HEK293 (cell line): ENCODE data around the gene PAK6.

ENCODE experiments used
- BCL6B ChIP-seq: fragments of 450-650 bp; formaldehyde crosslinking; IDR thresholded peaks from 2 replicates; pipeline ENCODE4 v1.5.1; 2017; ENCODE audit warnings: missing biosample characterization, missing genetic modification characterization
- ELK4 ChIP-seq: IDR thresholded peaks from 2 replicates; pipeline ENCODE4 v1.6.1; 2011; ENCODE audit warnings: mild to moderate bottlenecking, low read depth, low read length, borderline replicate concordance
- FEZF1 ChIP-seq: fragments of 450-650 bp; formaldehyde crosslinking; IDR thresholded peaks from 2 replicates; pipeline ENCODE4 v1.5.1; 2016; ENCODE audit warnings: missing biosample characterization, missing genetic modification characterization
- HOXD13 ChIP-seq: sonication (generic); formaldehyde crosslinking; IDR thresholded peaks from 2 replicates; pipeline ENCODE4 v1.8.0; 2022; ENCODE audit warnings: missing genetic modification reagents, borderline replicate concordance
- KLF7 ChIP-seq: fragments of 450-650 bp; formaldehyde crosslinking; IDR thresholded peaks from 2 replicates; pipeline ENCODE4 v1.5.1; 2016; ENCODE audit warnings: missing biosample characterization, missing genetic modification characterization, borderline replicate concordance
- MEIS1 ChIP-seq: sonication (generic); formaldehyde crosslinking; IDR thresholded peaks from 2 replicates; pipeline ENCODE4 v1.8.1; 2022; ENCODE audit warnings: missing genetic modification reagents, mild to moderate bottlenecking, borderline replicate concordance
- SALL2 ChIP-seq: fragments of 450-650 bp; formaldehyde crosslinking; IDR thresholded peaks from 2 replicates; pipeline ENCODE4 v1.5.0; 2017; ENCODE audit warnings: missing biosample characterization, mild to moderate bottlenecking, missing genetic modification characterization, borderline replicate concordance
- SETDB1 ChIP-seq: IDR thresholded peaks from one replicate; pipeline ENCODE4 v1.6.1; 2017; ENCODE audit warnings: mild to moderate bottlenecking, low read length, moderate library complexity, mixed read lengths; ENCODE audit not compliant: insufficient read length
- SP2 ChIP-seq: fragments of 450-650 bp; formaldehyde crosslinking; IDR thresholded peaks from 2 replicates; pipeline ENCODE4 v1.5.1; 2016; ENCODE audit warnings: missing biosample characterization, missing genetic modification characterization
- ZBTB6 ChIP-seq: fragments of 450-650 bp; formaldehyde crosslinking; IDR thresholded peaks from 2 replicates; pipeline ENCODE4 v1.5.1; 2017; ENCODE audit warnings: missing biosample characterization, missing genetic modification characterization
- ZNF112 ChIP-seq: fragments of 450-650 bp; formaldehyde crosslinking; IDR thresholded peaks from 2 replicates; pipeline ENCODE4 v1.5.0; 2017; ENCODE audit warnings: missing biosample characterization, missing genetic modification characterization
- ZNF114 ChIP-seq: fragments of 450-650 bp; formaldehyde crosslinking; IDR thresholded peaks from 2 replicates; pipeline ENCODE4 v1.5.0; 2017; ENCODE audit warnings: missing biosample characterization, missing genetic modification characterization
- ZNF121 ChIP-seq: fragments of 450-650 bp; formaldehyde crosslinking; IDR thresholded peaks from 2 replicates; pipeline ENCODE4 v1.5.1; 2016; ENCODE audit warnings: missing biosample characterization, missing genetic modification characterization
- ZNF146 ChIP-seq: fragments of 450-650 bp; formaldehyde crosslinking; IDR thresholded peaks from 2 replicates; pipeline ENCODE4 v1.5.1; 2016; ENCODE audit warnings: missing biosample characterization, missing genetic modification characterization
- ZNF148 ChIP-seq: fragments of 450-650 bp; formaldehyde crosslinking; IDR thresholded peaks from 2 replicates; pipeline ENCODE4 v1.5.0; 2017; ENCODE audit warnings: missing biosample characterization, missing genetic modification characterization, borderline replicate concordance
- ZNF169 ChIP-seq: fragments of 450-650 bp; formaldehyde crosslinking; IDR thresholded peaks from 2 replicates; pipeline ENCODE4 v1.5.1; 2016; ENCODE audit warnings: missing biosample characterization, missing genetic modification characterization
- ZNF202 ChIP-seq: fragments of 450-650 bp; formaldehyde crosslinking; IDR thresholded peaks from 2 replicates; pipeline ENCODE4 v1.5.1; 2016; ENCODE audit warnings: missing biosample characterization, missing genetic modification characterization, borderline replicate concordance
- ZNF211 ChIP-seq: fragments of 450-650 bp; formaldehyde crosslinking; IDR thresholded peaks from 2 replicates; pipeline ENCODE4 v1.5.1; 2016; ENCODE audit warnings: low read depth, missing biosample characterization, missing genetic modification characterization
- ZNF335 ChIP-seq: fragments of 450-650 bp; formaldehyde crosslinking; conservative IDR thresholded peaks from 2 replicates; pipeline ENCODE4 v1.5.1; 2016; ENCODE audit warnings: missing biosample characterization, missing genetic modification characterization
- ZNF341 ChIP-seq: fragments of 450-650 bp; formaldehyde crosslinking; IDR thresholded peaks from 2 replicates; pipeline ENCODE4; 2016; ENCODE audit warnings: low read depth, missing biosample characterization, missing genetic modification characterization
- ZNF354C ChIP-seq: fragments of 450-650 bp; formaldehyde crosslinking; IDR thresholded peaks from 2 replicates; pipeline ENCODE4 v1.5.1; 2016; ENCODE audit warnings: missing biosample characterization, missing genetic modification characterization, low read depth, borderline replicate concordance
- ZNF48 ChIP-seq: fragments of 450-650 bp; formaldehyde crosslinking; IDR thresholded peaks from 2 replicates; pipeline ENCODE4 v1.5.1; 2016; ENCODE audit warnings: missing biosample characterization, missing genetic modification characterization
- ZNF701 ChIP-seq: fragments of 450-650 bp; formaldehyde crosslinking; IDR thresholded peaks from 2 replicates; pipeline ENCODE4 v1.5.1; 2016; ENCODE audit warnings: missing biosample characterization, missing genetic modification characterization
- ZNF704 ChIP-seq: fragments of 450-650 bp; formaldehyde crosslinking; IDR thresholded peaks from 2 replicates; pipeline ENCODE4 v1.5.1; 2016; ENCODE audit warnings: missing biosample characterization, missing genetic modification characterization
- ZNF785 ChIP-seq: fragments of 450-650 bp; formaldehyde crosslinking; IDR thresholded peaks from 2 replicates; pipeline ENCODE4 v1.5.1; 2016; ENCODE audit warnings: missing biosample characterization, missing genetic modification characterization
- TF ChIP-seq, protein P1 (sequence below): fragments of 450-650 bp; formaldehyde crosslinking; IDR thresholded peaks from 2 replicates; pipeline ENCODE4 v1.5.1; 2016; ENCODE audit warnings: missing biosample characterization, missing genetic modification characterization
- TF ChIP-seq, protein P2 (sequence below): fragments of 450-650 bp; formaldehyde crosslinking; IDR thresholded peaks from 2 replicates; pipeline ENCODE4 v1.5.1; 2017; ENCODE audit warnings: missing biosample characterization, missing genetic modification characterization

PAK6 gene

GRCh38 chr15:40274350-40275274 lies 35.7 kb downstream of the PAK6 start (continued):
- TF ChIP-seq ZBTB6 (tag by site-specific recombination), result no peak
- no peak for TF ChIP-seq BCL6B (tag by site-specific recombination)
- no peak for TF ChIP-seq ZNF785 (tag by site-specific recombination)
- no peak for TF ChIP-seq ELK4
- no peak for TF ChIP-seq ZNF148 (tag by site-specific recombination)
- no peak for TF ChIP-seq MEIS1
- TF ChIP-seq SALL2 (tag by site-specific recombination), result no peak
- TF ChIP-seq, protein P1, sequence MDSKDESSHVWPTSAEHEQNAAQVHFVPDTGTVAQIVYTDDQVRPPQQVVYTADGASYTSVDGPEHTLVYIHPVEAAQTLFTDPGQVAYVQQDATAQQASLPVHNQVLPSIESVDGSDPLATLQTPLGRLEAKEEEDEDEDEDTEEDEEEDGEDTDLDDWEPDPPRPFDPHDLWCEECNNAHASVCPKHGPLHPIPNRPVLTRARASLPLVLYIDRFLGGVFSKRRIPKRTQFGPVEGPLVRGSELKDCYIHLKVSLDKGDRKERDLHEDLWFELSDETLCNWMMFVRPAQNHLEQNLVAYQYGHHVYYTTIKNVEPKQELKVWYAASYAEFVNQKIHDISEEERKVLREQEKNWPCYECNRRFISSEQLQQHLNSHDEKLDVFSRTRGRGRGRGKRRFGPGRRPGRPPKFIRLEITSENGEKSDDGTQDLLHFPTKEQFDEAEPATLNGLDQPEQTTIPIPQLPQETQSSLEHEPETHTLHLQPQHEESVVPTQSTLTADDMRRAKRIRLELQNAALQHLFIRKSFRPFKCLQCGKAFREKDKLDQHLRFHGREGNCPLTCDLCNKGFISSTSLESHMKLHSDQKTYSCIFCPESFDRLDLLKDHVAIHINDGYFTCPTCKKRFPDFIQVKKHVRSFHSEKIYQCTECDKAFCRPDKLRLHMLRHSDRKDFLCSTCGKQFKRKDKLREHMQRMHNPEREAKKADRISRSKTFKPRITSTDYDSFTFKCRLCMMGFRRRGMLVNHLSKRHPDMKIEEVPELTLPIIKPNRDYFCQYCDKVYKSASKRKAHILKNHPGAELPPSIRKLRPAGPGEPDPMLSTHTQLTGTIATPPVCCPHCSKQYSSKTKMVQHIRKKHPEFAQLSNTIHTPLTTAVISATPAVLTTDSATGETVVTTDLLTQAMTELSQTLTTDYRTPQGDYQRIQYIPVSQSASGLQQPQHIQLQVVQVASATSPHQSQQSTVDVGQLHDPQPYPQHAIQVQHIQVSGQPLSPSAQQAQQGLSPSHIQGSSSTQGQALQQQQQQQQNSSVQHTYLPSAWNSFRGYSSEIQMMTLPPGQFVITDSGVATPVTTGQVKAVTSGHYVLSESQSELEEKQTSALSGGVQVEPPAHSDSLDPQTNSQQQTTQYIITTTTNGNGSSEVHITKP (tag by site-specific recombination), result no peak
- TF ChIP-seq ZNF121 (tag by site-specific recombination), result no peak
- no peak for TF ChIP-seq ZNF701 (tag by site-specific recombination)
- no peak for TF ChIP-seq SP2 (tag by site-specific recombination)
- no peak for TF ChIP-seq ZNF146
- TF ChIP-seq ZNF112, result no peak
- no peak for TF ChIP-seq KLF7 (tag by site-specific recombination)
- no peak for TF ChIP-seq ZNF211
- no peak for TF ChIP-seq ZNF354C
- TF ChIP-seq ZNF704, result no peak
- TF ChIP-seq SETDB1, result no peak
- TF ChIP-seq FEZF1, result no peak
- TF ChIP-seq, protein P2, sequence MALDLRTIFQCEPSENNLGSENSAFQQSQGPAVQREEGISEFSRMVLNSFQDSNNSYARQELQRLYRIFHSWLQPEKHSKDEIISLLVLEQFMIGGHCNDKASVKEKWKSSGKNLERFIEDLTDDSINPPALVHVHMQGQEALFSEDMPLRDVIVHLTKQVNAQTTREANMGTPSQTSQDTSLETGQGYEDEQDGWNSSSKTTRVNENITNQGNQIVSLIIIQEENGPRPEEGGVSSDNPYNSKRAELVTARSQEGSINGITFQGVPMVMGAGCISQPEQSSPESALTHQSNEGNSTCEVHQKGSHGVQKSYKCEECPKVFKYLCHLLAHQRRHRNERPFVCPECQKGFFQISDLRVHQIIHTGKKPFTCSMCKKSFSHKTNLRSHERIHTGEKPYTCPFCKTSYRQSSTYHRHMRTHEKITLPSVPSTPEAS, result no peak
- no peak for TF ChIP-seq ZNF114 (tag by site-specific recombination)
- TF ChIP-seq ZNF48, result no peak
- TF ChIP-seq ZNF341 (tag by site-specific recombination), result no peak
- TF ChIP-seq ZNF169 (tag by site-specific recombination), result no peak
- TF ChIP-seq ZNF202 (tag by site-specific recombination), result no peak
- TF ChIP-seq ZNF335 (tag by site-specific recombination), result no peak
- TF ChIP-seq HOXD13, result no peak
